Right lobe of liver (tissue), 4 donors: ENCODE data around the gene KCND3.
"Not testable (repeated sequence)": the region's sequence is repeated elsewhere in the genome, so short reads cannot be mapped to it uniquely, and the experiment has no call there.

Experiments used
- POLR2A ChIP-seq: fragments of 450-650 bp; IDR thresholded peaks from one replicate; pipeline ENCODE4 v1.6.1; 2017; ENCODE audit warnings: antibody characterized with exemption, mild to moderate bottlenecking
- TF ChIP-seq, protein P1 (sequence below), 4 donors: fragments of 200-600 bp in 3 of 4; fragments of 450-650 bp in 1 of 4; IDR thresholded peaks; one replicate each; pipeline versions ENCODE4 v1.5.1 to v1.8.0; 2016 to 2022; ENCODE audit warnings: antibody characterized with exemption in 4 of 4, mild to moderate bottlenecking in 2 of 4
- donor health status: DM: no; HTN: no; CAD: no.
- donor health status: DM: no; HTN: no; CAD: no.
- donor health status: DM: no; HTN: yes; CAD: no.

DNA sequence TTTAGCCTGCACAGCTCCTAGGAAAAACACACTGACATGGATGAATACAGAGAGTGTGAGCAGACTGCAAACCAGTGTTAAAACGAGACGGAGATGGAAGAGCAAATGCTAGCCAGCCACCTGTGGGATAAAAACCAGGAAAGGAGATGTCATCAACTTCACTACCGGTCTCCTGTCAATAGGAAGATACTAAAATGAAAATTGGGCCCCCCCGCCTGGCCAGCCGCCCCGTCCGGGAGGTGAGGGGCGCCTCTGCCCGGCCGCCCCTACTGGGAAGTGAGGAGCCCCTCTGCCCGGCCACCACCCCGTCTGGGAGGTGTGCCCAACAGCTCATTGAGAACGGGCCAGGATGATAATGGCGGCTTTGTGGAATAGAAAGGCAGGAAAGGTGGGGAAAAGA, 189.7 kb downstream of the KCND3 start:
- TF ChIP-seq, protein P1, sequence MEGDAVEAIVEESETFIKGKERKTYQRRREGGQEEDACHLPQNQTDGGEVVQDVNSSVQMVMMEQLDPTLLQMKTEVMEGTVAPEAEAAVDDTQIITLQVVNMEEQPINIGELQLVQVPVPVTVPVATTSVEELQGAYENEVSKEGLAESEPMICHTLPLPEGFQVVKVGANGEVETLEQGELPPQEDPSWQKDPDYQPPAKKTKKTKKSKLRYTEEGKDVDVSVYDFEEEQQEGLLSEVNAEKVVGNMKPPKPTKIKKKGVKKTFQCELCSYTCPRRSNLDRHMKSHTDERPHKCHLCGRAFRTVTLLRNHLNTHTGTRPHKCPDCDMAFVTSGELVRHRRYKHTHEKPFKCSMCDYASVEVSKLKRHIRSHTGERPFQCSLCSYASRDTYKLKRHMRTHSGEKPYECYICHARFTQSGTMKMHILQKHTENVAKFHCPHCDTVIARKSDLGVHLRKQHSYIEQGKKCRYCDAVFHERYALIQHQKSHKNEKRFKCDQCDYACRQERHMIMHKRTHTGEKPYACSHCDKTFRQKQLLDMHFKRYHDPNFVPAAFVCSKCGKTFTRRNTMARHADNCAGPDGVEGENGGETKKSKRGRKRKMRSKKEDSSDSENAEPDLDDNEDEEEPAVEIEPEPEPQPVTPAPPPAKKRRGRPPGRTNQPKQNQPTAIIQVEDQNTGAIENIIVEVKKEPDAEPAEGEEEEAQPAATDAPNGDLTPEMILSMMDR (IDR thresholded peaks at IDR 0.05), result not testable (repeated sequence)
- TF ChIP-seq POLR2A, result not testable (repeated sequence)
